ENCODE data around the gene MEGF11.

The MEGF11 gene

DNA sequence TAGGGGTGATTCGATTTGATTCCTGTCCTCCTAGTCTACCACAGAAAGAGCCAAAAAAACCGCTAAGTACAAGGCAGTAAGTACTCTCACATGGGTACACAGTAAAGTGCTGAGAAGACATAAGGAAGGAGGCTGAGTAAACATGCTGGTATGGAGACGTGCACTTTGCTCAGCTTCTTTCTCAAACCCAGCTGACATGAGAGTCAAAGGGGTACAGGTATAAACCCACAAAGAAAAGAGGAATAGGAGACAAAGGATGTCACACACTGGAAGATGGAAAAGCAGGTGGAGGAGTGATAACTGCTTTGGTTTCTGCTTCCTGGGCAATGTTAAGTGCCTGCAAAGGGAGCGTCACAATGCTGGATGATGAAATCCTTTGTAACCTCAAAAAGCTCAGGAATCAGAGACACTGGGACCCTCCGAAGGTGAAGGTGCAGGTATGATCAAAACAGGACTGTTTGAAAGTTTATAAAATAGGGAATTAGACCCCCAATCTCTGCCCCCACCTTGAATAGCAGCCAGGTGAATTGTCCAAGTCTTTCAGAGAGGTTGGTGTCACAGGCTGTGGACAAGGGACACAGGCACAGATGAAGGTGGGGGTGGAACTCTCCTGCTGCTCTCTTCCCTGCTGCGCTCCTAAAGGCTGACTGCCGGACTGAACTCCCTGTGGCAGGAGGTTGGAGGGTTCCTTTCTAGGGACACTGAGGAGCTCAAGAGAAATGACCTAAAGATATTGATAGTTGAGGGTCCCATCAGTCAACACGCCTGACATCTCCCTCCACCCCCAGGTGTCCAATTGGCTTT, 282.4 kb downstream of the MEGF11 start:
- DNase-seq (ENCODE audit: low spot score) = no peak
- TF ChIP-seq, protein P1, sequence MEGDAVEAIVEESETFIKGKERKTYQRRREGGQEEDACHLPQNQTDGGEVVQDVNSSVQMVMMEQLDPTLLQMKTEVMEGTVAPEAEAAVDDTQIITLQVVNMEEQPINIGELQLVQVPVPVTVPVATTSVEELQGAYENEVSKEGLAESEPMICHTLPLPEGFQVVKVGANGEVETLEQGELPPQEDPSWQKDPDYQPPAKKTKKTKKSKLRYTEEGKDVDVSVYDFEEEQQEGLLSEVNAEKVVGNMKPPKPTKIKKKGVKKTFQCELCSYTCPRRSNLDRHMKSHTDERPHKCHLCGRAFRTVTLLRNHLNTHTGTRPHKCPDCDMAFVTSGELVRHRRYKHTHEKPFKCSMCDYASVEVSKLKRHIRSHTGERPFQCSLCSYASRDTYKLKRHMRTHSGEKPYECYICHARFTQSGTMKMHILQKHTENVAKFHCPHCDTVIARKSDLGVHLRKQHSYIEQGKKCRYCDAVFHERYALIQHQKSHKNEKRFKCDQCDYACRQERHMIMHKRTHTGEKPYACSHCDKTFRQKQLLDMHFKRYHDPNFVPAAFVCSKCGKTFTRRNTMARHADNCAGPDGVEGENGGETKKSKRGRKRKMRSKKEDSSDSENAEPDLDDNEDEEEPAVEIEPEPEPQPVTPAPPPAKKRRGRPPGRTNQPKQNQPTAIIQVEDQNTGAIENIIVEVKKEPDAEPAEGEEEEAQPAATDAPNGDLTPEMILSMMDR (IDR thresholded peaks at IDR 0.05; ENCODE audit: extremely low read depth, missing control alignments) = no peak

DNA sequence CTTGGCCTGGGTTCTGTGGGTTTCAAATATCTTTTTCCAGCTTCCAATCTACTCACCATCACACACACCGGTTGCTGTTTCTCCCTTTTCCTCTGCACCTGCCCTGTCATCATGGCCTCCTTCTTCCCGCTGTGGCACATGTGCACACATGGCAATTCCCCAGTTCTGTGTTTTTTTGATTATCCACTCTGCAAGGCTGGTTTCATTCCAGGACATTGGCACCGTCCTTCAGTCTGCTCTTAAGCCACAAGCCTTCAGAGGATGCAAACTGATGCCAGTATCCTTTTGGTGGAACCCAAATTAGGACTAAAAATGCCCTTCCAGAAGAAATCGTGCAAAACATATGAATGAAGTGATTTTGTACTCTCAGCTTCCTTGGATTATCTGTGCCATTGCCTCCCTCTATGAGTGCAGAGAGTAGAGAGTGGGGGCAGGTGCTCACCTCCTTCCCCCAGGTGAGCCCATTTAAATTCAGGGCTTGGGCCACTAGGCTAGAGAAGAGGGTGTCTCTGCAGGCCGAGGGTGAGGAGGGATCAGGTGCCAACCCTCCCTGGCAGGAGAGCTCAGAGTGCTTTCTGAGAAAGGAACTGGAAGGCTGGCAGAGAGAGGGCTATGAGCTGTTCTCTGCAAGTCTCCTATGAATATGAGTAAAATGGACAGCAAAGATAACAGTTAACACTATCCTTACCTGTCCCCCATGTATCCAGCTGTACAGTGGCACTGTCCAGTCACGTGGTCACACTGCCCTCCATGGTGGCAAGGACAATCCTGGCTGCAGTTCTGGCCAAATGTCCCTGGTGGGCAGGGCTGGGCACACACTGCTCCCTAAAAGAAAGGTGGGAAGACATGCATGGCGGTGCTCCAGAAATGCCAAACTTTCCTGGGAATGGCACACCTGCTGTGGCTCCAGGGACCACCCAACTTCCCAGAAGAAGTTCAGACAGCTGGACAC, 283.4 kb downstream of the MEGF11 start:
- DNase-seq (ENCODE audit: low spot score) = no peak
- TF ChIP-seq, protein P1 (IDR thresholded peaks at IDR 0.05; ENCODE audit: extremely low read depth, missing control alignments) = no peak

DNA sequence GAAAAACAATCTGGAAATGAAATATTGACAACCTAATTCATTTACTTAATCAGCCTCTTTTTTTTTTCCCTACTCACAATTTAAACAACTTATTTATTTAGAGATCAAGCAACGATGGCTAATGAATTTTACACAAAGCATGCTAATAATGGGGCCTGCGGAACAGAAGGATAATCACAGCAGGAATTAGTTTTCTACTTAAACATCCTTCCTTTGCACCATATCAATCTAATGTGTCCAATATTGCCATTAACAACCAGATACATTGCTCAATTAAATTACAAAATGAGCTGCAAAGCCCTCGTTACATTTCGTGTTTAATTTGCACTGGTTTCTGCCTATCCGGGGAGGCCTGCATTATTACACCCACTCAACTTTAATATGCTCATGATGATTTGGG, 285.0 kb downstream of the MEGF11 start:
- TF ChIP-seq, protein P1 (IDR thresholded peaks at IDR 0.05; ENCODE audit: extremely low read depth, missing control alignments) = no peak
- DNase-seq (ENCODE audit: low spot score) = no peak

DNA sequence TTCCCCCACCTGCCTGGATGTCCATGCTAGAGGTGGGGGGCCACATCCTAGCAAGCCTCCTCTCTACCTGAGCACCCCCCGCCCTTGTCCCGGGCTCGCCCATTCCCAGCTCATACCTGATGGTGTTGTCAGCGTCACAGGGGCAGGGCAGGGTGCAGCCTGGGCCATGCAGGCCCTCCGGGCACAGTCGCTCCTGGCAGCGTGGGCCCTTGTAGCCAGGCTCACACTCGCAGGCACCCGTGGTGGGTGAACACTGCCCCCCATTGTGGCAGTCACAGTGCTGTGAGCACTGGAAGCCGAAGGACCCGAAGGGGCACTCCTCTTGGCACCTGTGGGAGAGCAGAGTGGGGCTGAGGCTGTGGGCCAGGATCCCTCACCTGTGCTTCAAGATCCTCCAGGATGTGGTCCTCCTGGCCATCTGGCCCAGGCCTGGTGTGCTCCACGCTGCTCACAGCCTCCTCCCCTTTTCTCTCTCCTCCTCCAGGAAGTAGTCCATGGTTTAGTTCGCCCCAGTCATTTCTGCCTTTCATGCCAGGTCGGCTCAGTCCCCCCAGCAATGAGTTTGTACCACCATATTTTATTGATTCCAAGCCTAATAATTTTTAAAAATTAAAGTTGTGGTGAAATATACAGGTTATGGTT, 288.6 kb downstream of the MEGF11 start:
- TF ChIP-seq, protein P1 (IDR thresholded peaks at IDR 0.05; ENCODE audit: extremely low read depth, missing control alignments) = no peak
- DNase-seq (ENCODE audit: low spot score) = no peak

DNA sequence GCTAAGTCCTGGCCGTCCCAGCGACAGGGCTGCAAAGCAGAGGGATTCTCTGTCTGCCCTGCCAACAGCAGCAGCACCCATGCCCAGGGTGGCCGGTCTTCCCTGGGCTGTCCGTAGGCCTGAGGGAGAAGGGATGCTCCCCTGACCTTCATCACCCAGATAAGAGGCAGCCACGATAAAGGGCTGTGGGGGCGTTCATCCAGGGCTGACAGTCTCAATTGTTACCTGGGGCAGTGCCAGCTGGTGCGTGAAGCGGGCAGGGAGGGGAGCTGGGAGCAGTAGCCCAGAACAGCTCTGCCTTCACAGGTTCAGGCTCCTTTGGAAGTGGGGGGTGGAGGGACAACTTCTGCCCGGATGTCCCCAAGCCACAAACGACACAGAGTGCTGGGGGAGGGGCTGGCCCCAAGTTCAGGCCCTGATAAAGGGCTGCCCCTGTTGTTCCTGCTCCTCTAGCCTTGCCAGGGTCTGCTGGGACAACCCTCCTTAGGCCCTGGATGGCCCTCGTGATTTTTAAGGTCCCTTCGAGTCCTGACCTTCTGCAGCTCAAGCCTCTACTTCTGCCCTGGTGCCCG, 289.6 kb downstream of the MEGF11 start:
- DNase-seq (ENCODE audit: low spot score) = no peak
- TF ChIP-seq, protein P1 (IDR thresholded peaks at IDR 0.05; ENCODE audit: extremely low read depth, missing control alignments) = no peak

DNA sequence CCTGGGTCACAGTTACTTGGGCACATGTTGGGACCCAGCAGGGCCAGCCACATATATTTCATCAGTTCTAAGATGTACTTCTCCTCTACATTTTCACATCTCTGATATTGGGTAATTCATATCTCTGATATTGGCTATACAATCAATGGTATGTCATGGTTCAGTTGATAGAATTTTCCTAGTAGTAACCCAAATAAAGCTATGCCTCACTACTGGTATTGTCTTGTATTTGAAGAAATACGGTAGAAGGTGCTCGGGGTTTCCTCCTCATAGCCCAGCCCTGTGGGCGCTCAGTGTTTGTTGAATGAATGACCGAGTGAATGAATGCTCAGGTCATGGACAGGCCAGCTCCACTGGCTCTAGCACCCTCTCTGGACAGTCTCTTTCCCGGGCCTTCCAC, 290.2 kb downstream of the MEGF11 start:
- TF ChIP-seq, protein P1 (IDR thresholded peaks at IDR 0.05; ENCODE audit: extremely low read depth, missing control alignments) = no peak

More for the DNA sequence above, 290.2 kb downstream of the MEGF11 start:
- no peak for DNase-seq (ENCODE audit: low spot score)

All from GM20000 (cell line).